DMS53 treated with DMSO at 0.1 percent for 48 hours (cell line): ENCODE results near the gene DYNLRB2.

Experiments used
- DNase-seq: peaks from one replicate; lab custom pipeline; 2025; ENCODE audit not compliant: unreplicated experiment; lab: John Stamatoyannopoulos, UW

Gene DYNLRB2

GRCh38 chr16:80540516-80541305 lies at the start of gene DYNLRB2:
TSS of gene DYNLRB2 (plus strand) at chr16:80540993. CDS start at chr16:80541077, 84 bp downstream.
- peak; percentile 87 for DNase-seq

- DNase-seq: no peak
Measured at GRCh38 chr16:80500116-80500859, 40.5 kb upstream of the DYNLRB2 start.

DNA sequence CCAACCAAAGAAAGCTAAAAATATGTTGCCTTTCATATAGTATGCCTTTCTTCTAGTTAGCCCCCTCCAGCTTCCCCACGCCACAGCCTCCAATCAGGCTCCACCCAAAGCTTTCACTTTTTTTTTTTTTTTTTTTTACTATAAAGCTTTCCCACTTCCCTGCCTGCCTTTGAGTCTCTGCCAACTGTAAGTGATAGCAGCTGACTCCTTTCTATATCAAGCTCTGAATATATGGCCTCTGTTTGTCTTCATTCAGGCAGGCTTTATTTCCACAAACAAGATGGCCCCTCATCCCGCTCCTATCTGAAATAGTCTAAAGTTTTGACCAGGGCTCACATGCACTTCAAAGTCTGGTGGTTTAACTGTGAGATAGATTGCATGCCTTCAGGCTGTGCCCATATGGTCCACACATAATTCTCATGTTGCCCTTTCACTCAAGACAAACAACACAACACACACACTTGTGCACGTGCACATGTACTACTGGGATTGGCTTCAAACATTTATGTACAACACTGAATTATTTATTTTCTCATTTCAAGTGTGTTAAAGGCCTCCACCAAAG lies 39.8 kb upstream of the DYNLRB2 start:
- no peak for DNase-seq

- DNase-seq: no peak
Measured at GRCh38 chr16:80503107-80503506, 37.7 kb upstream of the DYNLRB2 start.

DNA sequence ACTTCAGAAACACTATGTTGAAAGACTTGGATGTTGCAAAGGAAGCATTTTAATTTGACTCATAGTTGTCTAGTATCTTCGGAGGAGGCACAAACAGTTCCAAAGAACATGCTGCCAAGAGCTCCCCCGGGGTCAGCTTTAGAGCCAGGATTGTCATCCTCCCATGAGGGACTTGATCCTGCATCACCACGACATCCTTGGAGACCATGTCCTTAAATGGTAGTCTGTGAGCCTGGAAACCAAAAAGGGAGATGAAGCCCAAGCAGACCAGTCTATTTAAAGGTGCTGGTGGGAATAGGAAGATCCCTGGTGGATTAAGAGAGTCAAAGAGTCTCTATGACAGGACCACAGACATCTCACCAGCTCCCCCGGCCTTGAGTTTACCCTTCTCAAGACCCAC lies 33.3 kb upstream of the DYNLRB2 start:
- no peak for DNase-seq

DNA sequence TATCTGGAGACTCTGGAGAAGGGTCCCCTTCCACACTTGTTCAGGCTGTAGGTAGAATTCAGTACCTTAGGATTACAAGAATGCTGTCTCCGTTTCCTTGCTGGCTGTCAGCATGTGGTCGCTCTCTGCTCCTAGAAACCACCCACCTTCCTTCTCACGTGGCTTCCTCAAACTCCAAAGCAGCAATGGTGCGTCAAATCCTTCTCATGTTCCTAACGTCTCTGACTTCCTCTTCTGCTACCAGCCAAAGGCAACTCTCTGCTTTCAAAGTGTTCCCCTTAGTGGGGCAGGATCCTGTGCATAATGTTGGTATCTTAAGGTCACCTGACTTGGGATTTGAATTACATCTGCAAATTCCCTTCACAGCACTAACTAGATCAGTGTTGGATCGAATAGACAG lies 30.9 kb upstream of the DYNLRB2 start:
- no peak for DNase-seq

- no peak for DNase-seq
Measured at GRCh38 chr16:80511824-80512592, 28.8 kb upstream of the DYNLRB2 start.

DNA sequence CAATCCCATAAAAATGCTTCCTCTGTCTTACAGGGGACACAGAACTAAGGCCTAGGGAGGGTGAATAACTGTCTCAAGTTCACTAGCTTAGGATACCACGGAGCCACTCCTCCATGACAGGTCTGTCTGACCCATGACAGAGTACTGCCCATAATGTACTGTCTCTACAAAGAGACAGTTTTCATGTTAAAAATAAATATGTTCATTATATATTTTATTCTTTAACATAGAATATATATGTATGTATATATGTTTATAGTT lies 28.3 kb upstream of the DYNLRB2 start:
- no peak for DNase-seq

DNA sequence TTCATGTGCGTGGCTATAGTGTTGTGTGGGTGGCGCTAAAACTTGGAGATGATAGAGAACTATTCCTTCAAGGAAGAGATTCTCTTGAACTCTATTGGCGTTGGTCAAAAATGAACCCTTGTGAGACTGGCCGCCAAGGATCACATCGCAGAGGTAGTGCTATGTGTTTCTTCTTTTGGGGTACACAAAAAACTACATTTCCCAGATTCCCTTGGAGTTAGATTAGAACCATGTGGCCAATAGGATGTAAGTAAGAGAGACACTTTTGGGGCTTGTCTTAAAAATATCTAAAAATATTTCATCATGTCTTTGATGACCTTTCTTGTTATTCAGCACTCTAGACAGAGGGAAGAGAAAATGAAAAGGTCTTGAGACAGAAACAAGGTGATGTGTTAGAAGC lies 25.4 kb upstream of the DYNLRB2 start:
- DNase-seq: no peak

DNA sequence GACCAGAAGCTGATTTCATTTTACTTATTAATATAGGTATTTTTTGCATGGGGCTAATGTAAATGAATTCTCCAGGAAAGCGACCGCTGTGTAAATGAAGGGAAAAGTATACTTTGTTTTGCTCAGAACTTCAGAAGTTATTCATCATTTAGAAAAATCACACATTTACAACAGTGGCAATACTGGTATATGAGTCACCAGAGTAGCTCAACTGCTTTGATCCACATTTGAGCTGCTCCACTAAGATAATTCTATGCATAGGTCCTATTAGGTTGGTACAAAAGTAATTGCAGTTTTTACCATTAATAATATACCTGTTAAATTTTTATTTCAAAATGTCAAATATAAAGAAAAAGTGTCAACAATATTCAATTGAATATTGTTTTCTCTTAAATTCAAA lies 22.9 kb upstream of the DYNLRB2 start:
- no peak for DNase-seq

DNA sequence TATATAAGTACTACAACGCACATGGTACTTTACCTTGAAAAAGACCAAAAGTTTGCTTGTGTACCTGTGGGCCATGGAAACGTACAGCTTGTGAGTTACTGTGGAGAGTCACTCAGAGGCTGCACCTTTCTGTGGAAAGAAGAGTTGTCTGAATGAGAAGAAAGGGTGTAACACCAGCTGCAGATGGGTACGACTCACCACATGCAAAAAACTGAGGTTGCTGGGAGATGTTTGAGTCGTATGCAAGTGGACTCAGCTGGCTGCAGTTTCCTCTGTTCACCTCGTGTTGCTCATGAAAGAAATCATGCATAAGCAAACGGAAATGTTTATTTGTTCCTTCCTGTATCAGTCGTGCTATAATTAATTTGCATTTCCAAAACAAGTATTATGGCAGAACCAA lies 22.4 kb upstream of the DYNLRB2 start:
- no peak for DNase-seq

DNA sequence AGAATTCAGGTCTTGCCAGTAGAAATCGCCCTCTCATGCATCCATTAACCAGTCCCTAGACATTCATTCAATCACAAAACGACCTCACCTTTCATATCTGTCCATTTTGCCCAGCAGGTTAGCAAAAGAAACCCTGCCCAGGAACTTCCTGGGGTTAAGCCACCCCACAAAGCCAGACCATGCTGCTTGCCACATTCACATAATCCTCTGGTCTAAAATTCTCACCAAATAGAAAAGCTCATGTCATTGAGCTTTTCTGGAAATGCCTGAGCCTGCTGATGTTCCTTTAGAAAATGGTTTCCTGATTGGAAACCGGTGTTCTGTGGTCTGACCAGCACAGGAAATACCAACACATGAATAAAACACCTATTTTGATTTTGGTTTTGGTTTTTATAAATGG lies 21.6 kb upstream of the DYNLRB2 start:
- DNase-seq: no peak

DNA sequence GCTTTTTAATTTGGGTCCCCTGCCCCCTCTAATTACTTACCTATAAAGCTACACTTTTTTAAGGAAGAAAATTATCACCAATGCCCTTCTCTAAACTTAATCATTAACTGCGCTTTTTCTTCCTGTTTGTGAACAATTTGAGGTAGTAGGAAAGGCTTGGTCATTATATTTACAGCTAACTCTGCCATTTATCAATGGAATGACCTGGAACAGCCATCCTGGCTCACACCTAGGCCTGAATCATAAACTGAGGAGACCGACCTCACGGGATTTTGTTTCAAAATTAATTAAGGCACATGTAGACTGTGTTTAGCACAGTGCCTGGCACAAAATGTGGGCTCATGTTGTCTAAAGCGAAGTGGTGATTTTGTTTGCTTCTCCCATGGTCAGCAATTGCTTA lies 15.4 kb upstream of the DYNLRB2 start:
- DNase-seq: no peak

- DNase-seq: peak; percentile 60
Measured at GRCh38 chr16:80526418-80527061, 14.3 kb upstream of the DYNLRB2 start.

GRCh38 chr16:80527297-80527696 lies 13.5 kb upstream of the DYNLRB2 start:
- peak; percentile 21 for DNase-seq

- no peak for DNase-seq
Measured at GRCh38 chr16:80530479-80530878, 10.3 kb upstream of the DYNLRB2 start.

DNA sequence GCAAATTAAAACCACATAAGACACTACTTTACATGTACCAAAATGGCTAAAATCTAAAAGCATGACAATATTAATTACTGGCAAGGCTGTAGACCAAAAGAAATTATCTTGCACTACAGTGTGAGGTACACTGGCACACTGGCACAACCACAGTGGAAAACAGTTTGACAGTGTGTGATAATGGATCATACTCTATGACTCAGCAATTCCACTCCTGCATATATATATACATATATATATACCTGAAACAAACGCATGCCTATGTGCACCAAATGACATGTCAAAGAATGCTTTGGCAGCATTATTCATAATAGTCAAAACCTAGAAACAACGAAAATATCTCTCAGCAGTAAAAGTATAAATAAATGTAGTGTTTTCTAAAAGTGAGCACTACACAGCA lies 4.6 kb upstream of the DYNLRB2 start:
- DNase-seq: no peak

DNA sequence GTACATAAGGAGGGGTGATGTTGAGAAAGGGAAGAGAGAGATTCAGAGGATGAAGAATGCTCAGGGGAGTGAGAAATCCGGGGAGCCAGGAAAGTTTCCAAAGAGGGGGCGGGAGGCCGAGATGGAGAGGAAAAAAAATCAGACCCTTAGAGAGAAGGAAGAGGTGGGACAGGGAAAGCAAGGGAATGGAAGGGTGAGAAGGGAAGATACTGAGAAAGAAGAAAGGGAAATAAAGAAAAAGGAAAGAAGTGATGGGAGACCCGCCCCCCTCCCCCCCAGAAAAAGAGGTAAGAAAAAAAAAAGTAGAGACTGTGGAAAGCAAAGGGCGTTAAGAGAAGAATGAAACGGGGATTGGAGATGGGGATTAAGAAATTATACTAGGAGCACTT lies 507 bp downstream of the DYNLRB2 start:
- no peak for DNase-seq

- DNase-seq: no peak
Measured at GRCh38 chr16:80543162-80543561, 2.4 kb downstream of the DYNLRB2 start.

- DNase-seq: no peak
Measured at GRCh38 chr16:80544326-80544725, 3.5 kb downstream of the DYNLRB2 start.

DNA sequence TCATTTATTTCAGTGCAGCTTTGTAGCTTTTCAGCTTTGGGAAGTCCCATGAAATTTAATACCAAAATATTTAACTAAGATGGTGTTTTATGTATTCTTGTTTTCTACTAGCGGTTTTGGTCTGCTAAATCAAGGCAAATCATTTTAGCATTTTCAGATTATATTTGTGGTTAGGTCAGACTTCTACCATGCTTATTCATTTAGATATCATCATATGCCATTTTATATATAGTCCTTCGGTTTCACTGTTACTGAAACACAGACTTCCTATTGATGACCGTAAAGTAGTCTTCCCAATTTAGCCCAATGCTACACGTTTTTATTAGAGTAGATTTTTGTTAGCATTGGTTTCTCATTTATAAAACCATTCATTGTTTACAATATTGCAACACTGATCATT lies 5.5 kb downstream of the DYNLRB2 start:
- no peak for DNase-seq
